Brain pericyte (primary cell): Measurements from ENCODE around the gene HOXA2.

ENCODE experiments used
- DNase-seq: peaks from one replicate; pipeline ENCODE4 v3.0.0-alpha.2; 2012; ENCODE audit warnings: low read depth, low spot score

HOXA2 gene

GRCh38 chr7:27102581-27103442 lies at the start of gene HOXA2:
Gene HOXA2 (minus strand): TSS chr7:27102683. CDS start chr7:27102500, 183 bp downstream.
- DNase-seq = no peak

GRCh38 chr7:27151341-27151930 lies 49.0 kb upstream of the HOXA2 start:
- no peak for DNase-seq

GRCh38 chr7:27150568-27151340 lies 48.3 kb upstream of the HOXA2 start:
- no peak for DNase-seq

- no peak for DNase-seq
These were observed 47.5 kb upstream of the HOXA2 start for GRCh38 chr7:27149842-27150567.

GRCh38 chr7:27148756-27149641 lies 46.5 kb upstream of the HOXA2 start:
- no peak for DNase-seq

- no peak for DNase-seq
These were observed 45.7 kb upstream of the HOXA2 start for GRCh38 chr7:27148031-27148755.

- DNase-seq = no peak
These were observed 44.9 kb upstream of the HOXA2 start, which contains the start of gene HOXA6 for GRCh38 chr7:27147199-27148030. Gene HOXA6 (minus strand): TSS chr7:27147774. CDS start chr7:27147749, 25 bp downstream.

GRCh38 chr7:27146491-27147198 lies 44.2 kb upstream of the HOXA2 start:
- DNase-seq = no peak

GRCh38 chr7:27145914-27146412 lies 43.5 kb upstream of the HOXA2 start:
- DNase-seq = no peak

GRCh38 chr7:27145165-27145913 lies 42.9 kb upstream of the HOXA2 start:
- DNase-seq = no peak

- no peak for DNase-seq
These were observed 42.3 kb upstream of the HOXA2 start for GRCh38 chr7:27144781-27145164.

GRCh38 chr7:27143950-27144780 lies 41.7 kb upstream of the HOXA2 start:
- DNase-seq = no peak

- no peak for DNase-seq
These were observed 40.8 kb upstream of the HOXA2 start, which contains the start of gene HOXA5 for GRCh38 chr7:27143023-27143949. Gene HOXA5 (minus strand): TSS chr7:27143681. CDS start chr7:27143607, 74 bp downstream.

- no peak for DNase-seq
These were observed 40.1 kb upstream of the HOXA2 start for GRCh38 chr7:27142580-27143022.

- no peak for DNase-seq
These were observed 39.6 kb upstream of the HOXA2 start for GRCh38 chr7:27141923-27142579.
